Neural cell (in vitro differentiated cells): ENCODE results near the gene PDE9A. TPM values are rescaled to one million over a fixed set of nuclear protein-coding genes. Genes with fewer than 3 reads are reported as not detected.
A peak's percentile ranks its signal among the peaks of the same experiment; 100 is the strongest.

Experiments used
- H2AFZ ChIP-seq: fragments of 200-600, 300-800 bp; sonication (generic), shearing (Covaris generic); 2 replicates; pipeline ENCODE4 v1.6.0; 2014; ENCODE audit warnings: low read depth, mild to moderate bottlenecking, antibody characterized with exemption, low read length, moderate library complexity
- H3F3A ChIP-seq: fragments of 200-600 bp; shearing (Covaris generic); 2 replicates; pipeline ENCODE4 v1.6.1; 2016; ENCODE audit warnings: mild to moderate bottlenecking, moderate library complexity, mixed read lengths, antibody characterized with exemption, low read length; ENCODE audit not compliant: insufficient read depth, poor library complexity, severe bottlenecking
- H3K27ac ChIP-seq: fragments of 200-600, 300-800 bp; sonication (generic), shearing (Covaris generic); 2 replicates; pipeline ENCODE4 v1.5.1; 2014; ENCODE audit warnings: mild to moderate bottlenecking, low read length, moderate library complexity
- H3K27me3 ChIP-seq: fragments of 300-800, 200-600 bp; sonication (generic), shearing (Covaris generic); 2 replicates; pipeline ENCODE4 v1.6.0; 2014; ENCODE audit warnings: mild to moderate bottlenecking, low read depth, low read length, moderate library complexity; ENCODE audit not compliant: insufficient read depth
- H3K36me3 ChIP-seq: fragments of 300-800, 200-600 bp; sonication (generic), shearing (Covaris generic); 2 replicates; pipeline ENCODE4 v1.5.1; 2014; ENCODE audit warnings: mild to moderate bottlenecking, antibody characterized with exemption, low read length, moderate library complexity; ENCODE audit not compliant: insufficient read depth
- H3K4me2 ChIP-seq: fragments of 300-800, 200-600 bp; sonication (generic), shearing (Covaris generic); 2 replicates; pipeline ENCODE4 v1.6.0; 2014; ENCODE audit warnings: mild to moderate bottlenecking, low read length
- H3K4me3 ChIP-seq: fragments of 300-800, 200-600 bp; sonication (generic), shearing (Covaris generic); 2 replicates; pipeline ENCODE4 v1.5.1; 2014; ENCODE audit warnings: mild to moderate bottlenecking, low read length, moderate library complexity
- H3K79me2 ChIP-seq: fragments of 200-600 bp; shearing (Covaris generic); replicated peaks from 2 replicates; pipeline ENCODE4 v1.6.0; 2014; ENCODE audit warnings: mild to moderate bottlenecking, low read length, moderate library complexity; ENCODE audit not compliant: insufficient read depth
- H3K9ac ChIP-seq: fragments of 300-800, 200-600 bp; sonication (generic), shearing (Covaris generic); 2 replicates; pipeline ENCODE4 v1.6.1; 2016; ENCODE audit warnings: mild to moderate bottlenecking, low read length, mixed read lengths
- H3K9me2 ChIP-seq: fragments of 200-600 bp; shearing (Covaris generic); 2 replicates; pipeline ENCODE4 v1.6.1; 2016; ENCODE audit warnings: mild to moderate bottlenecking, low read length, mixed read lengths; ENCODE audit not compliant: insufficient read depth
- H3K9me3 ChIP-seq: fragments of 200-600, 300-800 bp; sonication (generic), shearing (Covaris generic); 2 replicates; pipeline ENCODE4 v1.6.1; 2016; ENCODE audit warnings: mild to moderate bottlenecking, mixed run types, low read length, moderate library complexity, mixed read lengths
- H4K20me1 ChIP-seq: fragments of 200-600 bp; shearing (Covaris generic); 2 replicates; pipeline ENCODE4 v1.6.1; 2016; ENCODE audit warnings: mild to moderate bottlenecking, mixed run types; ENCODE audit not compliant: insufficient read depth
- EP300 ChIP-seq: fragments of 450-650 bp; conservative IDR thresholded peaks from 2 replicates; pipeline ENCODE4 v1.6.1; 2014; ENCODE audit warnings: antibody characterized with exemption, mild to moderate bottlenecking, moderate library complexity; ENCODE audit not compliant: poor library complexity, severe bottlenecking
- EZH2 ChIP-seq: fragments of 200-600, 300-800 bp; shearing (Covaris generic), sonication (generic); IDR thresholded peaks from 2 replicates; pipeline ENCODE4 v1.6.1; 2014; ENCODE audit warnings: antibody characterized with exemption, low read length, borderline replicate concordance, mild to moderate bottlenecking; ENCODE audit not compliant: insufficient read depth, poor library complexity, severe bottlenecking
- MXI1 ChIP-seq: fragments of 450-650 bp; conservative IDR thresholded peaks from 2 replicates; pipeline ENCODE4 v1.6.1; 2014; ENCODE audit warnings: antibody characterized with exemption, mild to moderate bottlenecking; ENCODE audit not compliant: poor library complexity, severe bottlenecking
- POLR2AphosphoS5 ChIP-seq: IDR thresholded peaks from 2 replicates; pipeline ENCODE4 v1.6.1; 2012
- RAD21 ChIP-seq: fragments of 450-650 bp; conservative IDR thresholded peaks from 2 replicates; pipeline ENCODE4 v1.6.1; 2014; ENCODE audit warnings: antibody characterized with exemption, mild to moderate bottlenecking, moderate library complexity
- SMC3 ChIP-seq: fragments of 450-650 bp; conservative IDR thresholded peaks from 2 replicates; pipeline ENCODE4 v1.6.1; 2014; ENCODE audit warnings: antibody characterized with exemption, mild to moderate bottlenecking, moderate library complexity; ENCODE audit not compliant: poor library complexity
- TAF1 ChIP-seq: IDR thresholded peaks from 2 replicates; pipeline ENCODE4 v1.6.1; 2012; ENCODE audit warnings: low read depth
- polyA minus RNA-seq: library from RNA; depleted of rRNA, polyadenylated mRNA; stranded (reverse); fragments of >200 nt; gene quantifications from 2 replicates; pipeline ENCODE4 v1.2.3, GENCODE V29; 2014
- polyA plus RNA-seq: library from polyadenylated mRNA; depleted of rRNA; stranded (reverse); fragments of >200 nt; gene quantifications from 2 replicates; pipeline ENCODE4 v1.2.3, GENCODE V29; 2014
- TF ChIP-seq, protein P1 (sequence below): fragments of 450-650 bp; IDR thresholded peaks from 2 replicates; pipeline ENCODE4 v1.5.1; 2014; ENCODE audit warnings: antibody characterized with exemption, mild to moderate bottlenecking, moderate library complexity; ENCODE audit not compliant: poor library complexity, severe bottlenecking
- TF ChIP-seq, protein P2 (sequence below): IDR thresholded peaks from 2 replicates; pipeline ENCODE4 v1.6.1; 2012; ENCODE audit warnings: borderline replicate concordance

PDE9A gene
- polyA plus RNA-seq (29.5 and 32.2 TPM in 2 replicates), polyA minus RNA-seq (24.8 and 28.6 TPM in 2 replicates)

DNA sequence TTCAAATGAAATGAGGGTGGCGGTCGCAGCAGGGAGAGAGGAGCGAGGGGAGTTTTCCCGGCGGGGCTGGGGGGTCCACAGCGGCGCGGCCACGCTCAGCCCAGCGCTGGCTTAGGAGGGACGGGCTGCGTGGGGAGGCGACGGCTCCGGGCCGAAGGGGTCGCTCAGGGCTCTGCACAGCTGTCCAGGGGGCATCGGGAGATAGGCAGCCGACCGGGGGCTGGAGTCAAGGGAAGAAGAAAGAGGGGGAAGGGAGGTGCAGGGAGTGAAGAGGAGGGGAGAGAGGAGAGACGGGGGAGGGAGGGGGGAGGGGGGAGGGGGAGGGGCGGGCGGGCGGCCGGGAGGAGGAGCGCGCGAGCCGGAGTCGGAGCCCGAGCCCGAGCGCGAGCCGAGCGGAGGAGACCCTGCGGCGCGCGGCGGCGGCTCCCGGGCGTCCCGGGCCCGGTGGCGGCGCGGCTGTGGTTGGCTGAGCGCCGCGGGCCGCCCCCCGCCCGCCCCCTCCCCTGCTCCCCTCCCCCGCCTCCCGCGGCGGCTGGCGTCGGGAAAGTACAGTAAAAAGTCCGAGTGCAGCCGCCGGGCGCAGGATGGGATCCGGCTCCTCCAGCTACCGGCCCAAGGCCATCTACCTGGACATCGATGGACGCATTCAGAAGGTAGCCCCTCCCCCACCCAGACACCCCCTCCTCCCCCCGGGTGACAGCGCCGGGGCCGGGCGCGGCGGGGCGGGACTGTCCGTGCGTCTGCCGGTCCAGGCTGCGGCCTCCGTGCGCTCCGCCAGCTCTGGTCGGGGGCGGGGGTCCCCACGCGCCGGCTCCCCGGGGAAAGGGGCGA is at the start of gene PDE9A:
Gene PDE9A, plus strand, starts transcription at position 391 of the 831 bp plus-strand sequence. Its CDS starts 194 bp downstream, at position 585.
- Histone ChIP-seq H2AFZ (peak within 1 kb of the TSS; percentile 40), H3K9me2 (no peaks in the 10 kb centered on the region), H3K79me2 (peaks cover 36% of the 10 kb centered on the region), H3K4me3 (peak within 1 kb of the TSS; percentile 94), H3K9me3 (no peaks in the 10 kb centered on the region), H3K4me2 (peak within 1 kb of the TSS; percentile 95), H4K20me1 (peaks cover 3% of the 10 kb centered on the region), H3F3A (no peaks in the 10 kb centered on the region), H3K36me3 (no peaks in the 10 kb centered on the region), H3K27ac (peak within 1 kb of the TSS; percentile 79), H3K9ac (peak within 1 kb of the TSS; percentile 89), H3K27me3 (no peaks in the 10 kb centered on the region)
- TF ChIP-seq EP300: no peak
- TF ChIP-seq RAD21: peak; percentile 12
- peak; percentile 36 for TF ChIP-seq POLR2AphosphoS5
- peak; percentile 64 for TF ChIP-seq TAF1
- no peak for TF ChIP-seq EZH2

DNA sequence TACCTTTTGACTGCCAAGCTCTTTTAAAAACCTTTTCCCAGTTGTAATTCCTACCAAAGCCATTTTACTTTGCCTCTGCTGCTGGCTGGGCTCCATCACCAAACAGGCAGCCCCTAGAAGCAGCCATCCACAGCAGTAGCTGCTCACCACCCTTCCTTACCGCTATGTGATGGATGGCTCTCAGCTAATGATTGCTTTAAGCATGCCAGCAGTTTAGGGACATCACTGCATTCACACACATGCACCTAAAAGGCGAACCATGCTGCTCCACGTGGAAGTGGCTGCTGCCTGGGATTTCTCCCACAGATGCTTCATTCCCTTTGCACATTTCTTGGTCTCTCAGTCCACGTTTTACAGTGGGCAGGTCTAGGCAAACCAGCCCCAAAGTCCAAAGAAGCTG is 46.3 kb upstream of the PDE9A start:
- Histone ChIP-seq H3K4me2 (no peak overlapping the region), H3K4me3 (no peak overlapping the region), H4K20me1 (no peaks in the 10 kb centered on the region), H3K79me2 (no peaks in the 10 kb centered on the region), H3K9ac (no peak overlapping the region), H2AFZ (no peak overlapping the region), H3K27ac (no peak overlapping the region), H3K9me3 (no peaks in the 10 kb centered on the region), H3K27me3 (no peaks in the 10 kb centered on the region), H3K9me2 (no peaks in the 10 kb centered on the region), H3F3A (no peaks in the 10 kb centered on the region), H3K36me3 (no peaks in the 10 kb centered on the region)
- TF ChIP-seq, protein P1, sequence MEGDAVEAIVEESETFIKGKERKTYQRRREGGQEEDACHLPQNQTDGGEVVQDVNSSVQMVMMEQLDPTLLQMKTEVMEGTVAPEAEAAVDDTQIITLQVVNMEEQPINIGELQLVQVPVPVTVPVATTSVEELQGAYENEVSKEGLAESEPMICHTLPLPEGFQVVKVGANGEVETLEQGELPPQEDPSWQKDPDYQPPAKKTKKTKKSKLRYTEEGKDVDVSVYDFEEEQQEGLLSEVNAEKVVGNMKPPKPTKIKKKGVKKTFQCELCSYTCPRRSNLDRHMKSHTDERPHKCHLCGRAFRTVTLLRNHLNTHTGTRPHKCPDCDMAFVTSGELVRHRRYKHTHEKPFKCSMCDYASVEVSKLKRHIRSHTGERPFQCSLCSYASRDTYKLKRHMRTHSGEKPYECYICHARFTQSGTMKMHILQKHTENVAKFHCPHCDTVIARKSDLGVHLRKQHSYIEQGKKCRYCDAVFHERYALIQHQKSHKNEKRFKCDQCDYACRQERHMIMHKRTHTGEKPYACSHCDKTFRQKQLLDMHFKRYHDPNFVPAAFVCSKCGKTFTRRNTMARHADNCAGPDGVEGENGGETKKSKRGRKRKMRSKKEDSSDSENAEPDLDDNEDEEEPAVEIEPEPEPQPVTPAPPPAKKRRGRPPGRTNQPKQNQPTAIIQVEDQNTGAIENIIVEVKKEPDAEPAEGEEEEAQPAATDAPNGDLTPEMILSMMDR: no peak
- TF ChIP-seq TAF1 (no peak), RAD21 (no peak), EZH2 (no peak), MXI1 (no peak), SMC3 (no peak), EP300 (no peak), POLR2AphosphoS5 (no peak)
- TF ChIP-seq, protein P2, sequence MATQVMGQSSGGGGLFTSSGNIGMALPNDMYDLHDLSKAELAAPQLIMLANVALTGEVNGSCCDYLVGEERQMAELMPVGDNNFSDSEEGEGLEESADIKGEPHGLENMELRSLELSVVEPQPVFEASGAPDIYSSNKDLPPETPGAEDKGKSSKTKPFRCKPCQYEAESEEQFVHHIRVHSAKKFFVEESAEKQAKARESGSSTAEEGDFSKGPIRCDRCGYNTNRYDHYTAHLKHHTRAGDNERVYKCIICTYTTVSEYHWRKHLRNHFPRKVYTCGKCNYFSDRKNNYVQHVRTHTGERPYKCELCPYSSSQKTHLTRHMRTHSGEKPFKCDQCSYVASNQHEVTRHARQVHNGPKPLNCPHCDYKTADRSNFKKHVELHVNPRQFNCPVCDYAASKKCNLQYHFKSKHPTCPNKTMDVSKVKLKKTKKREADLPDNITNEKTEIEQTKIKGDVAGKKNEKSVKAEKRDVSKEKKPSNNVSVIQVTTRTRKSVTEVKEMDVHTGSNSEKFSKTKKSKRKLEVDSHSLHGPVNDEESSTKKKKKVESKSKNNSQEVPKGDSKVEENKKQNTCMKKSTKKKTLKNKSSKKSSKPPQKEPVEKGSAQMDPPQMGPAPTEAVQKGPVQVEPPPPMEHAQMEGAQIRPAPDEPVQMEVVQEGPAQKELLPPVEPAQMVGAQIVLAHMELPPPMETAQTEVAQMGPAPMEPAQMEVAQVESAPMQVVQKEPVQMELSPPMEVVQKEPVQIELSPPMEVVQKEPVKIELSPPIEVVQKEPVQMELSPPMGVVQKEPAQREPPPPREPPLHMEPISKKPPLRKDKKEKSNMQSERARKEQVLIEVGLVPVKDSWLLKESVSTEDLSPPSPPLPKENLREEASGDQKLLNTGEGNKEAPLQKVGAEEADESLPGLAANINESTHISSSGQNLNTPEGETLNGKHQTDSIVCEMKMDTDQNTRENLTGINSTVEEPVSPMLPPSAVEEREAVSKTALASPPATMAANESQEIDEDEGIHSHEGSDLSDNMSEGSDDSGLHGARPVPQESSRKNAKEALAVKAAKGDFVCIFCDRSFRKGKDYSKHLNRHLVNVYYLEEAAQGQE: no peak
